T-helper 1 cell treated with Interleukin-12 subunit alpha and Interleukin-12 subunit beta and Interleukin-4 antibody, amounts not matched to agents 30 μg/mL and 1 μg/mL, for 36 hours (primary cell): ENCODE data around the gene SOD3.

Experiments used
- H3K27ac Mint-ChIP-seq: one replicate; pipeline ENCODE4 v1.8.0; 2021; ENCODE audit warnings: mild to moderate bottlenecking, mixed read lengths
- H3K27me3 Mint-ChIP-seq: one replicate; pipeline ENCODE4 v1.8.0; 2021; ENCODE audit warnings: low read depth, mixed read lengths
- H3K36me3 Mint-ChIP-seq: one replicate; pipeline ENCODE4 v1.8.0; 2021; ENCODE audit warnings: low read depth, mixed read lengths
- H3K4me1 Mint-ChIP-seq: one replicate; pipeline ENCODE4 v1.8.0; 2021; ENCODE audit warnings: low read depth, mixed read lengths
- H3K4me3 Mint-ChIP-seq: one replicate; pipeline ENCODE4 v1.8.0; 2021; ENCODE audit warnings: mild to moderate bottlenecking, moderate library complexity, mixed read lengths
- H3K9me3 Mint-ChIP-seq: one replicate; pipeline ENCODE4 v1.8.0; 2021; ENCODE audit warnings: mixed read lengths

SOD3 gene

GRCh38 chr4:24791043-24791442, 4.3 kb upstream of the SOD3 start:
- no peak overlapping the region for H3K27ac Mint-ChIP-seq
- H3K4me3 Mint-ChIP-seq: no peak overlapping the region
- H3K4me1 Mint-ChIP-seq: no peaks in the 10 kb centered on the region
- H3K36me3 Mint-ChIP-seq: no peaks in the 10 kb centered on the region
- H3K9me3 Mint-ChIP-seq: peaks cover 7% of the 10 kb centered on the region
- no peaks in the 10 kb centered on the region for H3K27me3 Mint-ChIP-seq

- Mint-ChIP-seq H3K27ac (no peak overlapping the region), H3K36me3 (no peaks in the 10 kb centered on the region), H3K4me1 (no peaks in the 10 kb centered on the region), H3K4me3 (no peak overlapping the region), H3K27me3 (no peaks in the 10 kb centered on the region), H3K9me3 (peaks cover 7% of the 10 kb centered on the region)
These were observed 2.8 kb upstream of the SOD3 start for GRCh38 chr4:24792552-24792951.

GRCh38 chr4:24793219-24794005, 2.0 kb upstream of the SOD3 start:
- Mint-ChIP-seq H3K27me3 (peaks cover 2% of the 10 kb centered on the region), H3K9me3 (peaks cover 4% of the 10 kb centered on the region), H3K27ac (no peak overlapping the region), H3K4me3 (no peak overlapping the region), H3K36me3 (no peaks in the 10 kb centered on the region), H3K4me1 (no peaks in the 10 kb centered on the region)

- Mint-ChIP-seq H3K27me3 (peaks cover 8% of the 10 kb centered on the region), H3K36me3 (no peaks in the 10 kb centered on the region), H3K4me1 (no peaks in the 10 kb centered on the region), H3K27ac (no peak overlapping the region), H3K4me3 (no peak overlapping the region), H3K9me3 (no peaks in the 10 kb centered on the region)
These were observed 1.3 kb upstream of the SOD3 start for GRCh38 chr4:24794051-24794450.

- no peak overlapping the region for H3K4me3 Mint-ChIP-seq
- no peaks in the 10 kb centered on the region for H3K36me3 Mint-ChIP-seq
- no peaks in the 10 kb centered on the region for H3K4me1 Mint-ChIP-seq
- H3K27ac Mint-ChIP-seq: no peak overlapping the region
- H3K9me3 Mint-ChIP-seq: no peaks in the 10 kb centered on the region
- peaks cover 10% of the 10 kb centered on the region for H3K27me3 Mint-ChIP-seq
These were observed 893 bp upstream of the SOD3 start for GRCh38 chr4:24794480-24794879.

- H3K27me3 Mint-ChIP-seq: peaks cover 18% of the 10 kb centered on the region
- H3K9me3 Mint-ChIP-seq: no peaks in the 10 kb centered on the region
- no peaks in the 10 kb centered on the region for H3K36me3 Mint-ChIP-seq
- H3K27ac Mint-ChIP-seq: no peak overlapping the region
- H3K4me1 Mint-ChIP-seq: no peaks in the 10 kb centered on the region
- H3K4me3 Mint-ChIP-seq: no peak overlapping the region
These were observed 451 bp downstream of the SOD3 start for GRCh38 chr4:24795666-24796381.

- no peaks in the 10 kb centered on the region for H3K4me1 Mint-ChIP-seq
- no peaks in the 10 kb centered on the region for H3K36me3 Mint-ChIP-seq
- H3K9me3 Mint-ChIP-seq: no peaks in the 10 kb centered on the region
- H3K27ac Mint-ChIP-seq: no peak overlapping the region
- H3K27me3 Mint-ChIP-seq: peaks cover 25% of the 10 kb centered on the region
- no peak overlapping the region for H3K4me3 Mint-ChIP-seq
These were observed 1.2 kb downstream of the SOD3 start for GRCh38 chr4:24796620-24797019.

- Mint-ChIP-seq H3K4me3 (no peak overlapping the region), H3K4me1 (no peaks in the 10 kb centered on the region), H3K36me3 (no peaks in the 10 kb centered on the region), H3K27me3 (peaks cover 39% of the 10 kb centered on the region), H3K9me3 (no peaks in the 10 kb centered on the region), H3K27ac (no peak overlapping the region)
These were observed 2.8 kb downstream of the SOD3 start for GRCh38 chr4:24798036-24798610.

GRCh38 chr4:24799196-24799543, 3.8 kb downstream of the SOD3 start:
- peaks cover 39% of the 10 kb centered on the region for H3K27me3 Mint-ChIP-seq

GRCh38 chr4:24799544-24800324, 4.4 kb downstream of the SOD3 start:
- no peaks in the 10 kb centered on the region for H3K9me3 Mint-ChIP-seq

More at GRCh38 chr4:24799196-24799543, 3.8 kb downstream of the SOD3 start:
- no peak overlapping the region for H3K27ac Mint-ChIP-seq
- H3K36me3 Mint-ChIP-seq: no peaks in the 10 kb centered on the region
- no peak overlapping the region for H3K4me3 Mint-ChIP-seq
- no peaks in the 10 kb centered on the region for H3K4me1 Mint-ChIP-seq
- no peaks in the 10 kb centered on the region for H3K9me3 Mint-ChIP-seq

GRCh38 chr4:24800325-24800895, 5.0 kb downstream of the SOD3 start:
- Mint-ChIP-seq H3K27me3 (peaks cover 39% of the 10 kb centered on the region), H3K4me3 (no peak overlapping the region), H3K27ac (peak overlapping the region; percentile 27), H3K4me1 (no peaks in the 10 kb centered on the region), H3K36me3 (no peaks in the 10 kb centered on the region), H3K9me3 (no peaks in the 10 kb centered on the region)

More at GRCh38 chr4:24799544-24800324, 4.4 kb downstream of the SOD3 start:
- Mint-ChIP-seq H3K4me3 (no peak overlapping the region), H3K36me3 (no peaks in the 10 kb centered on the region), H3K4me1 (no peaks in the 10 kb centered on the region), H3K27me3 (peaks cover 39% of the 10 kb centered on the region), H3K27ac (no peak overlapping the region)

- Mint-ChIP-seq H3K36me3 (no peaks in the 10 kb centered on the region), H3K27me3 (peaks cover 39% of the 10 kb centered on the region), H3K9me3 (no peaks in the 10 kb centered on the region), H3K27ac (no peak overlapping the region), H3K4me3 (no peak overlapping the region), H3K4me1 (no peaks in the 10 kb centered on the region)
These were observed 5.9 kb downstream of the SOD3 start for GRCh38 chr4:24801136-24801855.

GRCh38 chr4:24802648-24803047, 7.3 kb downstream of the SOD3 start:
- Mint-ChIP-seq H3K4me3 (no peak overlapping the region), H3K9me3 (no peaks in the 10 kb centered on the region), H3K27ac (no peak overlapping the region), H3K4me1 (no peaks in the 10 kb centered on the region), H3K27me3 (peaks cover 39% of the 10 kb centered on the region), H3K36me3 (no peaks in the 10 kb centered on the region)

- H3K27me3 Mint-ChIP-seq: peaks cover 29% of the 10 kb centered on the region
- no peaks in the 10 kb centered on the region for H3K9me3 Mint-ChIP-seq
- H3K4me3 Mint-ChIP-seq: no peak overlapping the region
These were observed 9.7 kb downstream of the SOD3 start for GRCh38 chr4:24805067-24805466.

More at GRCh38 chr4:24805067-24805466, 9.7 kb downstream of the SOD3 start:
- Mint-ChIP-seq H3K4me1 (no peaks in the 10 kb centered on the region), H3K27ac (no peak overlapping the region), H3K36me3 (no peaks in the 10 kb centered on the region)
